PC-9 (cell line): ENCODE measurements around the gene GCDH.

Source experiments
- EZH2 ChIP-seq: fragments of 200-600 bp; sonication (generic); IDR thresholded peaks from 2 replicates; pipeline ENCODE4 v1.8.0; 2017; ENCODE audit warnings: antibody characterized with exemption, low read depth
- TF ChIP-seq, protein P1 (sequence below): fragments of 200-600 bp; sonication (generic); conservative IDR thresholded peaks from 2 replicates; pipeline ENCODE4 v1.6.1; 2017; ENCODE audit warnings: mixed run types, antibody characterized with exemption, mild to moderate bottlenecking, moderate library complexity

DNA sequence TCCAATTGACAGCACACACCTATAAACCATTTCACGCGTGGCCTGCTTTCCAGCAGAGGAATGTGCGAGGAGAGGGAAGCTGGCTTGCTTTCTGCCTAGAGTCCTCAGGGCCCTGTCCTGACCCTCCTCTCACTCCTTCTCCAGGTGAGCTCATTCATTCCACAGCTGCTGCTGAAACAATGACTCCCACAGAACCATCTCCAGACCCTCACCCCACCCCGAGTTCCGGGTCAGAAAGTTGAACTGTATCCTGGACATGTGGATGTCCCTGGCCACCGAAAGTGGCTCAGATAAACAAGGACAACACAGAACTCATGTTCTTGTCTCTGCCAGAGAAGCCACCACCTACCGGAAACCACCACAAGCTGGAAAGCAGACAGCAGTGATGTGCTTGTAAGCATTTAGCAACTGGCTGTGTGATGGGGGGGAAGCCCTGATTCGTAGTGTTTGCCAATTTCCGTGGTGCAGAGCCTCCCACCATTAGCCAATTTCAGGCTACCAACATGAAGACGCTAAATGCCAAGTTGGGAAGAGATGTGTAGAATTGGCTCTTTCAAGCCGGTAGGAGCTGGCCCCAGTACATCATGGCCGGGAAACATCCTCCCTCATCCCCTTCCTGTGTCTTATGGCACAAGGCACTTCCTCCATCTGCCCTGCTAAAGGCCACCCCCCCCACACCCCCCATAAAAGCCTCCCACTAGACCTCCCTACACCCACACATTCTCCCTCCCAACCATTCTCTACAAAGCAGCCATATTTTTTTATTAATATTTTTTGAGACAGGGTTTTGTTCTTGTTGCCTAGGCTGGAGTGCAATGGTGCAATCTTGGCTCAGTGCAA lies 23.1 kb downstream of the GCDH start:
- TF ChIP-seq, protein P1, sequence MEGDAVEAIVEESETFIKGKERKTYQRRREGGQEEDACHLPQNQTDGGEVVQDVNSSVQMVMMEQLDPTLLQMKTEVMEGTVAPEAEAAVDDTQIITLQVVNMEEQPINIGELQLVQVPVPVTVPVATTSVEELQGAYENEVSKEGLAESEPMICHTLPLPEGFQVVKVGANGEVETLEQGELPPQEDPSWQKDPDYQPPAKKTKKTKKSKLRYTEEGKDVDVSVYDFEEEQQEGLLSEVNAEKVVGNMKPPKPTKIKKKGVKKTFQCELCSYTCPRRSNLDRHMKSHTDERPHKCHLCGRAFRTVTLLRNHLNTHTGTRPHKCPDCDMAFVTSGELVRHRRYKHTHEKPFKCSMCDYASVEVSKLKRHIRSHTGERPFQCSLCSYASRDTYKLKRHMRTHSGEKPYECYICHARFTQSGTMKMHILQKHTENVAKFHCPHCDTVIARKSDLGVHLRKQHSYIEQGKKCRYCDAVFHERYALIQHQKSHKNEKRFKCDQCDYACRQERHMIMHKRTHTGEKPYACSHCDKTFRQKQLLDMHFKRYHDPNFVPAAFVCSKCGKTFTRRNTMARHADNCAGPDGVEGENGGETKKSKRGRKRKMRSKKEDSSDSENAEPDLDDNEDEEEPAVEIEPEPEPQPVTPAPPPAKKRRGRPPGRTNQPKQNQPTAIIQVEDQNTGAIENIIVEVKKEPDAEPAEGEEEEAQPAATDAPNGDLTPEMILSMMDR: no peak
- no peak for TF ChIP-seq EZH2
